GM12864 (cell line): ENCODE data around the gene BCDIN3D.
"Not testable (repeated sequence)": the region's sequence is repeated elsewhere in the genome, so short reads cannot be mapped to it uniquely, and the experiment has no call there.

Experiments used
- DNase-seq: peaks from one replicate; pipeline ENCODE4 v3.0.0-alpha.2; 2011; ENCODE audit warnings: low read depth
- H3K4me3 ChIP-seq: 2 replicates; pipeline ENCODE4 v1.5.1; 2011; ENCODE audit warnings: mild to moderate bottlenecking, low read depth, low read length, control low read depth
- CTCF ChIP-seq: IDR thresholded peaks from 2 replicates; pipeline ENCODE4 v1.5.1; 2011; ENCODE audit warnings: low read depth, mild to moderate bottlenecking, moderate library complexity, low read length, control low read depth, inconsistent platforms; ENCODE audit errors: missing control alignments

The BCDIN3D gene

DNA sequence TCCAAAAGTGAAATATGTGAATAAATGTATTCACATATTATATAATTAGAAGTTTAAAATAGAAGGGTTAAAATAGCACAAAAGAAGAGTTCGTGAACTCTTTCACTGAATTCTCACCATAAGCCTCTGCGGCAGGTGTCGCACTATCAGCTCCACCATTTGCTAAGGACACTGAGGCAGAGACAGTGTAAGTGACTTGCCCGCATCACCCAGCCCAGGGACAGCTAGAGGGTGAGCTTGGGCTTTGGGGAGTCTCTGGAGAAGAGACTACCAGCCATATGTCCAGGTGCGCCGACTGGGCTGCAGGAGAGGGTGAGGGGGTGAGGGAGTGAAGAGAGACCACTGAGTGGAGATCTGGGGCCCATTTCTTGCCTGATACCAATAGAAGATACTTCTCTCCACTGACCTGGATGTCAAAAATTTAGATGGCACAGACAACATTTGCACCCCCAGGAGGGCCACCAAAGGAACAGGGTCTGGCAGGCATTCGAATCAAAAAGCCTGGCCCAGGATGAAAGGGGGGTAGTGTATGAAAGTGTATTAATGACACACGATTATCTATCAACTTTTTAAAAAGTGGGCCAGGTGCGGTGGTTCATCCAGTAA is 32.3 kb upstream of the BCDIN3D start:
- no peak for TF ChIP-seq CTCF
- no peak overlapping the region for H3K4me3 ChIP-seq
- no peak for DNase-seq

DNA sequence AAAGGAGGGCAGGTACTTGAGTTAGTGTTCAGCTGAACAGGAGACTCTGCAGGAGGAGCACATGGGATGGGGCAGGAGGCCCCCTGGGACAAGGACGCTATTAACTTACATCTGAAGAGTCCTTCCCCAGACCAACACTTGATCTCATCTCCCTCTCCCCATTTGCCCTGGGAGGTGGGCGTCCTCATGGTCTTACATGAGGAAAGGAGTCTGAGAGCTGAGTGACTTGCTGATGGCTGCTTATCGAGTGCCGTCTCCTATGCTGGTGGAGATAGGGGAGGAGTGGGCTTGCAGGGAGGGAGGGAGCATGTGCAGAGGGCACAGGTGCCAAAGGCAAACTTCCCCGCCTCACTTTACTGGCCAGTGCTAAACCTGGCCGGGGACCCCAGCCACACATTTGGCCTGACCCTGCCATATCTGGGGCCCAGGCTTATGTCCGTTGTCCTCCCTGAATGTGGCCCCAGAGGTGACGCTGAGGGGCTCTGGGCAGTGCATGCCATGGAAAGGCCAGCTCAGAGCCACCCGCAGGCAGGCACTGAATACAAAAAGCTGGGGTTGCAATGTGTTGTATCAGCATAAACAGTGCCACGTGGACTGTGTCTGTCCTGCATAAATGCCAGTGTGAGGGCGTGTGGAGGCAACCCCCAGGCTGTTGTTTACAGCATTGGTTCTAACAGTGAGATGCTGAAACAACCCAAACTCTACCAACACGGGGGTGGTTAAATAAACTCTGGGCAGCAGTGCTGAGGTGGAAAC is 31.4 kb upstream of the BCDIN3D start:
- no peak for TF ChIP-seq CTCF
- DNase-seq: no peak
- H3K4me3 ChIP-seq: no peak overlapping the region

DNA sequence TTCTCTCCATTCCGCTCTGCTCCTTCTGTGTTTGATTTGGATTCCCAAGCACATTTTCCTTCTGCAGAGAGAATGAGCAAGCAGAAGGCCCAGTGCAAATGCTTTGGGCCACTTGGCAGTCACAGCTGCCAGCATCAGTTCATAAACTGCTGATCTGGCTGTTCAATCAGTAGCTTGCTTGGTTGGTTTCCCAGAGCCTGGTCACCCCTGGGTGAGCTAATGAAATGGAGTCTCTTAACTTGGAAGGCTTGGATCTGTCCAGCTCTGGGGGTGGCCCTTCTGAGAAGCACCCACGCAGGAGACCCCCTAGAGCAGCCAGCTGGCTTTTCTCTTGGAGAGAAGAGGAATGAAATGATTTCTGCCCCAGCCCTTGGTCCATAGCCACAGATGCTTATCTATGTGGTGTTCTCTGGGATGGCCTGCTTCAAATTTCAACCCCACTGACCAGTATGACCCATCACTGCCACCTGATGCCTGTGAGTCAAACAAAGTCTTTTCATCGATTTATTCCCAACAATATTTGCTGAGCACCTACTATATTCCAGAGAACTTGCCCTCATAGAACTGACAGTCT is 30.5 kb upstream of the BCDIN3D start:
- no peak overlapping the region for H3K4me3 ChIP-seq
- TF ChIP-seq CTCF: no peak
- DNase-seq: no peak

- H3K4me3 ChIP-seq: no peak overlapping the region
- TF ChIP-seq CTCF: no peak
- no peak for DNase-seq
Observed at GRCh38 chr12:49872781-49873181, 29.9 kb upstream of the BCDIN3D start.

DNA sequence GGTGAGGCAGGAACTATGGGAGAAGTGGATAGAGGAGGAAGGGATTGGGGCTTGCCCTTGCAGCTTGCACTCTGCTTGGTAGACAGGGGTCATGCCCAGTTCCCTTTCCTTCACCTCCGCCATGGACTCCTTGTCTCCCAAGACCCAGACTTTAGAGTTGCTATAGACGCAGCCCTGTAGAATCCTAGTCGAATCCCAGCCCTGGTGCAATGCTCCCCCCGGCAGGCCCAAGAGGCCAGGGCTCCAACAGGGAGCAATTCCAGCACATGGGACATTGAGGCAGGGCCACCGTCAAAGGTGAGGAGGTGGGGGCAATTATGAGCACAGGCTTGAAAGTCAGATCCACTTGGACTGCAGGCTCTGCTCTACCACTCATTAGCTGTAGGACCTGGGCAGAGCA is 29.5 kb upstream of the BCDIN3D start:
- no peak for TF ChIP-seq CTCF
- H3K4me3 ChIP-seq: no peak overlapping the region
- DNase-seq: no peak

DNA sequence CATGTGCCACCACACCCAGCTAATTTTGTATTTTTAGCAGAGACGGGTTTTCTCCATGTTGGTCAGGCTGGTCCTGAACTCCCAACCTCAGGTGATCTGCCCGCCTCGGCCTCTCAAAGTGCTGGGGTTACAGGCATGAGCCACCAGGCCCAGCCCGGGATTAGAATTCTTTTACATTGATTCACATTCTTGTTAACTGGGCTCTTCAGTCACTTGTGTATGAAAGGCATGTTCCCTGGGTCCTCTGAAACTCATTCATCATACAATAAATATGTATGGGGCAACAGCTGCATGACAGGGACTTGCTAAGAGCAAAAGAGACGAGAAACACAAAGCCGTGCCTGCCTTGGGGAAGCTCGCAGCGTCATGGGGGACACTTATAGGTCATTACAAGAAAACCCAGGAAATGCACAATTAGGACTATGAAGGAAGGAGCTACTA is 28.9 kb upstream of the BCDIN3D start:
- H3K4me3 ChIP-seq, DNase-seq: not testable (repeated sequence)

DNA sequence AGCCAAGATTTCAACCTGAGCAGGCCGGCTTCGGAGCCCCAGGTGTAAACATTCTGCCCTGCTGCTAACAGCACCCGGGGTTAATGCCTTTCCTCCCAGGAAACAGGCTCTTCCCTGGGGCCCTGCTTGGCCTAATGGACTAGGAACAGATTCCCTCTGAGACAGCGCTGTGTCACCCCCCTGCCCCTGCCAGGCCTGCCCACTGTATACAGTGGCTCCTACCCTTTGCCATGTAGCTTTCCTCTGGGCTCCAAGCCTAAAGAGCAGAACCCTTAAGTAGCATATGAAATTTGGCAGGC is 28.3 kb upstream of the BCDIN3D start:
- TF ChIP-seq CTCF: no peak
- DNase-seq: no peak
- H3K4me3 ChIP-seq: no peak overlapping the region
